Measurements from ENCODE around the gene BACH2. TPM values are rescaled to one million over a fixed set of nuclear protein-coding genes. Genes with fewer than 3 reads are reported as not detected.

Gene BACH2
- total and polyA plus RNA-seq, 8 donors: 0.19 to 10.8 (median 1.4) TPM; not detected in 1

- intact Hi-C loops (cut with DNase I; ENCODE audit: low total_unique reads): no loop called here
- Histone ChIP-seq H3K27me3 (no peaks in the 10 kb centered on the region), H3K27ac (peak overlapping the region in 1 of 5 donors; percentile 10), H3K4me3 (no peak overlapping the region), H3K36me3 (no peaks in the 10 kb centered on the region), H3K4me1 (peaks cover 0 to 29% (median 15%) of the 10 kb centered on the region in 4 donors), H3K9me3 (no peaks in the 10 kb centered on the region)
- 31 to 46% (median 43%) methylated on average over 15 of the region's 15 CpGs for WGBS, 5 donors
- peak; percentile 59 to 70 for DNase-seq
- no peak for TF ChIP-seq POLR2AphosphoS5 (IDR thresholded peaks at IDR 0.05)
- no peak for TF ChIP-seq POLR2A (IDR thresholded peaks at IDR 0.05)
- TF ChIP-seq, protein P1, sequence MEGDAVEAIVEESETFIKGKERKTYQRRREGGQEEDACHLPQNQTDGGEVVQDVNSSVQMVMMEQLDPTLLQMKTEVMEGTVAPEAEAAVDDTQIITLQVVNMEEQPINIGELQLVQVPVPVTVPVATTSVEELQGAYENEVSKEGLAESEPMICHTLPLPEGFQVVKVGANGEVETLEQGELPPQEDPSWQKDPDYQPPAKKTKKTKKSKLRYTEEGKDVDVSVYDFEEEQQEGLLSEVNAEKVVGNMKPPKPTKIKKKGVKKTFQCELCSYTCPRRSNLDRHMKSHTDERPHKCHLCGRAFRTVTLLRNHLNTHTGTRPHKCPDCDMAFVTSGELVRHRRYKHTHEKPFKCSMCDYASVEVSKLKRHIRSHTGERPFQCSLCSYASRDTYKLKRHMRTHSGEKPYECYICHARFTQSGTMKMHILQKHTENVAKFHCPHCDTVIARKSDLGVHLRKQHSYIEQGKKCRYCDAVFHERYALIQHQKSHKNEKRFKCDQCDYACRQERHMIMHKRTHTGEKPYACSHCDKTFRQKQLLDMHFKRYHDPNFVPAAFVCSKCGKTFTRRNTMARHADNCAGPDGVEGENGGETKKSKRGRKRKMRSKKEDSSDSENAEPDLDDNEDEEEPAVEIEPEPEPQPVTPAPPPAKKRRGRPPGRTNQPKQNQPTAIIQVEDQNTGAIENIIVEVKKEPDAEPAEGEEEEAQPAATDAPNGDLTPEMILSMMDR (IDR thresholded peaks at IDR 0.05): no peak
- no peak for TF ChIP-seq EP300 (IDR thresholded peaks at IDR 0.05)
These were observed 355.4 kb downstream of the BACH2 start for GRCh38 chr6:89941031-89941762.

GRCh38 chr6:89940225-89941027 lies 356.2 kb downstream of the BACH2 start:
- TF ChIP-seq EP300 (IDR thresholded peaks at IDR 0.05): no peak
- TF ChIP-seq, protein P1 (IDR thresholded peaks at IDR 0.05): peak in 5 of 7 experiments; percentile 30 to 61 (median 41)
- TF ChIP-seq POLR2AphosphoS5 (IDR thresholded peaks at IDR 0.05): peak in 1 of 3 donors; percentile 65
- no peak for TF ChIP-seq POLR2A (IDR thresholded peaks at IDR 0.05)
- DNase-seq: peak; percentile 67 to 93
- peaks cover 0 to 29% (median 15%) of the 10 kb centered on the region in 4 donors for H3K4me1 ChIP-seq
- H3K36me3 ChIP-seq: no peaks in the 10 kb centered on the region
- H3K27ac ChIP-seq: no peak overlapping the region
- intact Hi-C loops (cut with DNase I; ENCODE audit: low total_unique reads): no loop called here
- no peaks in the 10 kb centered on the region for H3K27me3 ChIP-seq
- H3K9me3 ChIP-seq: no peaks in the 10 kb centered on the region
- WGBS, 5 donors: 28 to 34% (median 30%) methylated on average over 9 of the region's 9 CpGs
- no peak overlapping the region for H3K4me3 ChIP-seq

DNA sequence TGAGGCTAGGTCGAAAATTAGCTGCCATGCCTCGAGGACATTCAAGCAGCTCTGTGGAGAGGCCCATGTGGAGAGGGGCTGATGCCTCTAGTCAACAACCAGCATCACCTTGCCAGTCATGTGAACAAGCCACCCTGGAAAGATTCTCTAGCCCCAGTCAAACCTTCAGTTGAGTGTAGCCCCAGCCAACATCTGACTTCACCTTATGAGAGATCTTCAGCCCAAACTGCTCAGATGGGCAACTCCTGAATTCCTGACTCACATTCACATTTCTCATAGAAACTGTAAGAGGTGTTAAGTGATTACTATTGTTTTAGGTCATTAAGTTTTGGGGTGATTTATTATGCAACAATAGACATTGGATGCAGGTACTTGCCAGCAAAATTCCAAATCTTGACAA lies 357.5 kb downstream of the BACH2 start:
- TF ChIP-seq POLR2AphosphoS5 (IDR thresholded peaks at IDR 0.05) (no peak), POLR2A (IDR thresholded peaks at IDR 0.05) (no peak), EP300 (IDR thresholded peaks at IDR 0.05) (no peak)
- TF ChIP-seq, protein P1 (IDR thresholded peaks at IDR 0.05): no peak
- 82 to 94% (median 87%) methylated on average over 2 of the region's 2 CpGs for WGBS, 5 donors
- no peak overlapping the region for H3K27ac ChIP-seq
- peaks cover 0 to 29% (median 15%) of the 10 kb centered on the region in 4 donors for H3K4me1 ChIP-seq
- H3K27me3 ChIP-seq: no peaks in the 10 kb centered on the region
- H3K9me3 ChIP-seq: no peaks in the 10 kb centered on the region
- no peak overlapping the region for H3K4me3 ChIP-seq
- intact Hi-C loops (cut with DNase I; ENCODE audit: low total_unique reads): loop anchor here (5.0 kb wide), 1 partner anchor 538 kb away; no protein-coding TSS in a partner anchor
- H3K36me3 ChIP-seq: no peaks in the 10 kb centered on the region
- DNase-seq: no peak

- Histone ChIP-seq H3K9me3 (no peaks in the 10 kb centered on the region), H3K27me3 (no peaks in the 10 kb centered on the region), H3K27ac (no peak overlapping the region), H3K4me3 (no peak overlapping the region), H3K4me1 (peaks cover 0 to 29% (median 15%) of the 10 kb centered on the region in 4 donors), H3K36me3 (peaks cover 0 to 4% (median 0%) of the 10 kb centered on the region in 4 donors)
- TF ChIP-seq EP300 (IDR thresholded peaks at IDR 0.05) (no peak), POLR2A (IDR thresholded peaks at IDR 0.05) (no peak), POLR2AphosphoS5 (IDR thresholded peaks at IDR 0.05) (no peak)
- TF ChIP-seq, protein P1 (IDR thresholded peaks at IDR 0.05): no peak
- no peak for DNase-seq
- intact Hi-C loops (cut with DNase I; ENCODE audit: low total_unique reads): loop anchor here (5.0 kb wide), 1 partner anchor 539 kb away; no protein-coding TSS in a partner anchor
- WGBS, 5 donors: 84 to 95% (median 92%) methylated on average over 12 of the region's 12 CpGs
These were observed 358.6 kb downstream of the BACH2 start for GRCh38 chr6:89938014-89938413.

Measured in stomach (tissue), 9 donors.